Transverse colon (tissue), 4 donors: ENCODE data around the gene ASAP3.

Source experiments
- EP300 ChIP-seq: sonication (generic); formaldehyde crosslinking; IDR thresholded peaks from one replicate; pipeline ENCODE4 v1.6.1; 2017; ENCODE audit warnings: antibody characterized with exemption, low read depth
- POLR2A ChIP-seq: fragments of 450-650 bp; IDR thresholded peaks from one replicate; pipeline ENCODE4 v1.6.1; 2016; ENCODE audit warnings: antibody characterized with exemption, mild to moderate bottlenecking, moderate library complexity
- POLR2AphosphoS5 ChIP-seq, 3 donors: sonication (generic); formaldehyde crosslinking; IDR thresholded peaks; one replicate each; pipeline ENCODE4 v1.6.1; 2016; ENCODE audit warnings: antibody characterized with exemption in 3 of 3
- TF ChIP-seq, protein P1 (sequence below), 5 experiments: fragments of 200-600 bp in 3 of 5; fragments of 450-650 bp in 2 of 5; sonication (generic) in 3 of 5; IDR thresholded peaks; 1 replicate in 2 of 5; 2 replicates in 3 of 5; pipeline ENCODE4 v1.5.1; 2016 to 2017; ENCODE audit warnings: antibody characterized with exemption in 5 of 5, inconsistent platforms in 3 of 5, mild to moderate bottlenecking in 2 of 5, moderate library complexity in 1 of 5

DNA sequence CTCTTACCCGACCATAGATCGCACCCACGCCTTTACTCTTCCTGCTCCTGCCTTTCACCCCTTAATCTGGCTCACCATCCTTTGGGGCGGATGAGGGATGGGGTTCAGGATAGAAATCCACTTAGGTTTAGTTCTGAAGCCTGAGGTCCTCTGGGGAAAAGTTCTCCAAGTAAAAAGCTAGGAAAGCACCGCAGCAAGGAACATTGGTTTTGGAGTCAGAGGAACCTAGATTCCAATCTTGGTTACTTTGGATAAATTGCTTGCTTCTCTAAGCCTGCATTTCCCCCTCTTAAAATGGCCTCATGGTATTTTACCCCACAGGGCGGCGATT lies 988 bp upstream of the ASAP3 start:
- TF ChIP-seq, protein P1, sequence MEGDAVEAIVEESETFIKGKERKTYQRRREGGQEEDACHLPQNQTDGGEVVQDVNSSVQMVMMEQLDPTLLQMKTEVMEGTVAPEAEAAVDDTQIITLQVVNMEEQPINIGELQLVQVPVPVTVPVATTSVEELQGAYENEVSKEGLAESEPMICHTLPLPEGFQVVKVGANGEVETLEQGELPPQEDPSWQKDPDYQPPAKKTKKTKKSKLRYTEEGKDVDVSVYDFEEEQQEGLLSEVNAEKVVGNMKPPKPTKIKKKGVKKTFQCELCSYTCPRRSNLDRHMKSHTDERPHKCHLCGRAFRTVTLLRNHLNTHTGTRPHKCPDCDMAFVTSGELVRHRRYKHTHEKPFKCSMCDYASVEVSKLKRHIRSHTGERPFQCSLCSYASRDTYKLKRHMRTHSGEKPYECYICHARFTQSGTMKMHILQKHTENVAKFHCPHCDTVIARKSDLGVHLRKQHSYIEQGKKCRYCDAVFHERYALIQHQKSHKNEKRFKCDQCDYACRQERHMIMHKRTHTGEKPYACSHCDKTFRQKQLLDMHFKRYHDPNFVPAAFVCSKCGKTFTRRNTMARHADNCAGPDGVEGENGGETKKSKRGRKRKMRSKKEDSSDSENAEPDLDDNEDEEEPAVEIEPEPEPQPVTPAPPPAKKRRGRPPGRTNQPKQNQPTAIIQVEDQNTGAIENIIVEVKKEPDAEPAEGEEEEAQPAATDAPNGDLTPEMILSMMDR (IDR thresholded peaks at IDR 0.05) = no peak
- TF ChIP-seq EP300 (no peak), POLR2A (no peak), POLR2AphosphoS5 (IDR thresholded peaks at IDR 0.05) (no peak)
